GM21786 (cell line): Measurements from ENCODE around the gene CEP162.
"Not testable (repeated sequence)": the region's sequence is repeated elsewhere in the genome, so short reads cannot be mapped to it uniquely, and the experiment has no call there.

Experiments
- ATAC-seq: cut with Tn5 transposase; IDR thresholded peaks from one replicate; pipeline ENCODE4 v1.9.1; 2021; ENCODE audit not compliant: unreplicated experiment

The CEP162 gene

DNA sequence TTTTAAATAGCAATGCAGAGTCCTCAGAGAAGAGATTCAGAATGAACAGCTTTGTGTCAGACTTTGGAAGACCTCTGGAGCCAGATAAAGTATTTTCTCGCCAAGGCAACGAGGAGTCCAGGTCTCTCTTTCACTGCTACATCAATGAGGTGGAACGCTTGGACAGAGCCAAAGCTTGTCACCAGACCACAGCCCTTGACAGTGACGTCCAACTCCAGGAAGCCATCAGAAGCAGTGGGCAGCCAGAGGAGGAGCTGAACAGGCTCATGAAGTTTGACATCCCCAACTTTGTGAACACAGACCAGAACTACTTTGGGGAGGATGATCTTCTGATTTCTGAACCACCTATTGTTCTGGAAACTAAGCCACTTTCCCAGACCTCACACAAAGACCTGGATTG is 138.4 kb downstream of the CEP162 start:
- no peak for ATAC-seq

DNA sequence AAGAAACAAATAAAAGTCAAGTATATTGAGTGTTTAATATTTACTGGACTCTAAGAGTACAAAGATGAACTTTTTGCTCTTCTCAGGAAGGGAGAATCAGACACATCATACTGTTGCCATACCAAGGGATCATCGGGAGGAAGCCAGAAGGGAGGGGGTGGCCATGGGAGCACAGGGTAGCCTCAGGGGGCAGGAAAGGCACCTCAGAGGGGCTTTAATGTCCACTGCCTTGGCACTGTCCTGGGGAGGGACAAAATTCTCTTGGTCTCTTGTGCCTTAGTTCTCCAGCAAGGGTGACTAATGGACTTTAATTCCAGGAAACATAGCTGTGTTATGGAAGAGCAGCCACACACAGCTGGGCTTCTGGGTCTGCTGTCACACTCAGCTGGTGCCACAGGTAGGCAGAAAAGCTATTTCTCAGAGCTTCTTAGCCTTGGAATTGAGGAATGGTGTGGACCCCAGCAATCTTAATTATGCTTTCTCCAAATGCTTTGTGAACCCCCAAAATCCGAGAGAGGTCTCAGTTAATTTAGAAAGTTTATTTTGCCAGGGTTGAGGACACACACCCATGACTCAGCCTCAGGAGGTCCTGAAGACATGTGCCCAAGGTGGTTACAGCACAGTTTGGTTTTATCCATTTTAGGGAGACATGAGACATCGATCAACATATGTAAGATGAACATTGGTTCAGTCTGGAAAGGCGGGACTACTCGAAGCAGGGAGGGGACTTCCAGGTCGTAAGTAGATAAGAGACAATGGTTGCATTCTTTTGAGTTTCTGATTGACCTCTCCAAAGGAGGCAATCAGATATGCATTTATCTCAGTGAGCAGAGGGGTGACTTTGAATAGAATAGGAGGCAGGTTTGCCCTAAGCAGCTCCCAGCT is 140.7 kb downstream of the CEP162 start:
- no peak for ATAC-seq

DNA sequence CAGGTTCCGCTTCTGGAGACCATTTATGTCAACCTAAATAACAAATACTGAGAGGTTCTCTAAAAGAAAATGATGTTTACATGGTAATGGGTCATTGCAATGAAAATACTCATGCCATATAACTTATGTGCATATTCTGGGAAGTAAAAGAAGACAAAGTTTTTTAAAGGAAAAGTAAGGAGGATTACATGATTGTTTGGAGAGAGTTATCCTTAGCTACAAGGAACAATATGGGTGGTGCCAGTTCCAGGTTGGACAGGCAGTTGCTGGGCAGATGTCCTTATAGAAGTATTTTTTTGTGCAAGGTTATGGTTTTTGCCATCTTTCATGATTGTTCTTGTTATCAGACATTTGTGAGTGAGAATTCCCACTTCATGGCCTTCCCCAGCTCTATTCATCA is 141.4 kb downstream of the CEP162 start:
- ATAC-seq, result no peak

DNA sequence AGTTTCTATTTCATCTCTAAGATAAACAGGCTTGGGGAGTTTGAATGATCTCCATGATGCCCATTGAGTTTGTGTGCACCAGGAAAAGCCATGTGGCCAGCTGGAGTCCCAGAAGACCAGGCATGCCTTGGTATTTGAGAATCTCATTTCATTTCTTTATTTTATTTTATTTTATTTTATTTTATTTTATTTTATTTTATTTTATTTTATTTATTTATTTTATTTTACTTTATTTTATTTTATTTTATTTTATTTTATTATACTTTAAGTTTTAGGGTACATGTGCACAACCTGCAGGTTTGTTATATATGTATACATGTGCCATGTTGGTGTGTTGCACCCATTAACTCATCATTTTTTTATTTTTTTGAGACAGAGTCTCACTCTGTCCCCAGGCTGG is 142.7 kb downstream of the CEP162 start:
- ATAC-seq, result not testable (repeated sequence)

DNA sequence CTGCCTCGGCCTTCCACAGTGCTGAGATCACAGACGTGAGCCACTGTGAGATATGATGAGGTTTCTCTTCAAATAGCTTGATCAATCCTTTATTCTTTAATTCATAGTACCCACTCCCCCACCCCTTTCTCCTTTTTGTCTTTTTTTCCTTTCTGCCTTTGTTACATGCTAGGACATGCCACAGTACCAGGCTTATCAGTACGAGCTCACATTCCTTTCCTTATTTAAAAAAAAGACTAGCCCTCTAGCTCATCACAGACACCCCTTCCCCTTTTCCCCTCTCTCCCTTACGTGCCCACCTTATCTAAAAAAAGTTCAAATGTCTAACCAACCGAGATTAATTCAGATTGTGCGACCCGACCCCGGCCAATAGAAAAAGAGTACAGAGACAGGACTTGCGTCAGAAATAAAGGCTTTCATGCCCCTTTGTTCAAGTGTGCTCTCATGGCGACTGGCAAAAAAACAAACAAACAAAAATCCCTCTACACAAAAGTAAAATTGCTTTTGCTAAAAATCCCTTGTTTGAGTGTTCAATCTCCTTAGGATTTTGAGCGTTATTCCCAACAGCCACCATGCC is 144.7 kb downstream of the CEP162 start:
- no peak for ATAC-seq

DNA sequence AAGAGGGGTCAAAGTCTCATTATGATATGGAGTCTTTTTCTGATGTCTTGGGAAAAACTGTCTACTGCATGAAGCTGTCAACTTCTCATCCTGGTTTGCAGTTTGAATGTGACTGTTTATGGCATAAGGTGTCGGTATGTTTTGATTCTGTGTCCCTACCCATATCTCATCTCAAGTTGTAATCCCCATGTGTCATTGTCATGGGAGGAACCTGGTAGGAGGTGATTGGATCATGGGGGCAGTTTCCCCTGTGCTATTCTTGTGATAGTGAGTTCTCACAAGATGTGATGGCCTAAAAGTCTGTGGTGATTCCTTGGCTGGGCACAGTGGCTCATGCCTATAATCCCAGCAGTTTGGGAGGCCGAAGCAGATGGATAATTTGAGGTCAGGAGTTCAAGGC is 146.2 kb downstream of the CEP162 start:
- no peak for ATAC-seq

DNA sequence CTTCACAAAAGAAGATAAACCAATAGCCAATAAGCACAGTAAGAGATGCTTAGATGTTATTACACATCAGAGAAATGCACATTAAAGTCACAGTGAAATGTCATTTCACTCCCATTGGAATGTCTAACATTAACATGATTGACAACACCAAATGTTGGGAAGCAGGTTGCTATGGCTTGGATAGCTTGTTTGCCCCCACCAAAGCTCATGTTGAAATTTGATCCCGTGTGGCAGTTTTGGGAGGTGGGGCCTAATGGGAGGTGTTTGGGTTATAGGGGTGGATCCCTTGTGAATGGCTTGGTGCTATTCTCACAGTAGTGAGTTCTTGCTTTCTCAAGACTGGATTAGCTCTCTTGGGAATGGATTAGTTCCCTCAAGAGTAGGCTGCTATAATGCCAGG is 149.1 kb downstream of the CEP162 start:
- ATAC-seq, result no peak

DNA sequence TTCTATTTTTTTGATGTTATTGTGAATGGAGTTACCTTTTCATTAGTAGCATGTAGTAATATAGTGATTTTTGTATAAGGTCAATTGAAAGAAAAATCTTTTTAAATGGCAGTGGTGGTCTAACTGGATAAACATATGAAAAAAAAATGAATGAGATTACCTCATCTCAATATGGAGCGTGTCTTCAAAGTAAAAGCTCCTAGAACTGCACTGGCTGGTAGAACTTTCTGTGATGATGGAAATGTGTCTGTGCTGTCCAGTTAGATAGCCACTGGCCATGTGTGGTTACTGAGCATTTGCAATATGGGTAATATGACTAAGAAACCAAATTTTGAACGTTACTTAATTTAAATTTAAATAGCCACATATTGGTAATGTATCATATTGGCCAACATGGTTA is 149.8 kb downstream of the CEP162 start:
- no peak for ATAC-seq

DNA sequence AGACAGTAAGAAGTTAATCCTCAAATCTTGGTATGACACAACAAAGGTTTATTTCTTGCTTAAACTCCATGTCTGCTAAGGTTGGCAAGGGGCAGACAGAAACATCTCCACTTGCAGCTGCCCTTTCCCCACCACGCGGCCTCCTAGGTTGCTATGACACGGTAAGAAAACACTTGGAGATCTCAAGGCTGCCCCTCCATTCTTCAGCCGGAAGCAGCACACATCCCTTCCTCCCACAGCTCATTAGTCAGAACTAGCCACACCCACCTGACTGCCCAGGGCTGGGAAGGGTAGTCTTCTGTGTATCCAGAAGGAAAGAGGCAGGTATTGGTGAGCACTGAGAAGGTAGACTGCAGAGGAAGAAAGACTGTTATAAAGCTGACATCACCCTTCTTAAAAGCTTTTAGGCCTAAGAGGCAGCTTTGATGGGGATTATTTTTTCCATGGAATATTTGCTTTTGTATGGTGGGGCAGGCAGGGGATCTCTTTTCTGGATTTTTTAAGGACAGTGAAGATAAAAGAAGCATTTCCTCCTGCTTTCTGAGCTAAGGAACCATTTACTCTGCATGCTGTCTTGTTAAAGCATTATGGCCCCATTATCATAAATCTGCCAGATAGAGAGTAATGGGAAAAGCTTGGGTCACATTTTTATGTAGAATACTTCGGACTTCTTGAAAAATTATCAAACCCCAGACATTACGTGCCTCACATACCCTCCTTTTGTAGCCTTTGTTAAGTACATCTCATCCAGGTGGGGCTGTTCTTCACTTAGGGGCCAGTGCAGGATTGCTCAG is 152.3 kb downstream of the CEP162 start:
- ATAC-seq, result no peak
